GM12878 (cell line): ENCODE data around the gene HMCN1. TPM values are rescaled to one million over a fixed set of nuclear protein-coding genes. Genes with fewer than 3 reads are reported as not detected.

Source experiments
- ATAC-seq: fragments of 200-7000 bp; cut with Tn5 transposase; 3 replicates; pipeline ENCODE4 v1.9.1; 2020; ENCODE audit warnings: mild to moderate bottlenecking, moderate library complexity
- BruUV-seq: library from RNA; stranded (reverse); fragments of 400-500 nt; replicated peaks from 2 replicates; lab custom pipeline; 2021; lab: Mats Ljungman, UMichigan
- CTCF ChIA-PET: fragments of 300-600 bp; sonication (Branson Sonifier 250); formaldehyde crosslinking; extraction: SDS; loops from one replicate; lab custom pipeline; 2021; ENCODE audit warnings: inconsistent platforms; lab: Yijun Ruan, JAX
- POLR2A ChIA-PET: fragments of 350-600 bp; formaldehyde crosslinking; extraction: SDS; loops from one replicate; lab custom pipeline; 2021; ENCODE audit warnings: inconsistent platforms; lab: Charles Lee
- RAD21 ChIA-PET: fragments of 300-600 bp; sonication (Branson Sonifier 250); formaldehyde crosslinking; loops from one replicate; lab custom pipeline; 2023; ENCODE audit warnings: antibody characterized with exemption; ENCODE audit not compliant: unreplicated experiment; lab: Charles Lee
- SMC1A ChIA-PET: fragments of 300-600 bp; sonication (Branson Sonifier 250); formaldehyde crosslinking; loops from one replicate; lab custom pipeline; 2023; ENCODE audit not compliant: unreplicated experiment, uncharacterized antibody; lab: Charles Lee
- DNase-seq: peaks from one replicate; pipeline ENCODE4 v3.0.0-alpha.2; 2011; ENCODE audit warnings: low read depth, low spot score
- FAIRE-seq: peaks from 3 replicates; lab custom pipeline; 2011; peaks lifted over from hg19 to GRCh38; lab: Jason Lieb, UNC
- H2AFZ ChIP-seq: 2 replicates; pipeline ENCODE4 v1.6.0; 2011; ENCODE audit warnings: low read depth, low read length, control low read depth; ENCODE audit not compliant: control insufficient read depth
- H3K27ac ChIP-seq: 2 replicates; pipeline ENCODE4 v1.5.1; 2011; ENCODE audit warnings: control low read depth; ENCODE audit not compliant: control insufficient read depth, insufficient read depth
- H3K27me3 ChIP-seq, 2 experiments: replicated peaks in 1 of 2; 2 replicates each; pipeline versions ENCODE4 v1.6.0 to v1.6.1; 2011; ENCODE audit warnings: low read length in 1 of 2; ENCODE audit not compliant: control insufficient read depth in 2 of 2, insufficient read depth in 2 of 2
- H3K36me3 ChIP-seq, 2 experiments: 2 replicates each; pipeline ENCODE4 v1.5.1; 2011; ENCODE audit warnings: low read length in 1 of 2; ENCODE audit not compliant: control insufficient read depth in 2 of 2, insufficient read depth in 2 of 2
- H3K4me1 ChIP-seq: 2 replicates; pipeline ENCODE4 v1.6.1; 2011; ENCODE audit warnings: mild to moderate bottlenecking, low read length, moderate library complexity, mixed read lengths; ENCODE audit not compliant: control insufficient read depth, insufficient read depth
- H3K4me2 ChIP-seq: 2 replicates; pipeline ENCODE4 v1.6.0; 2011; ENCODE audit warnings: control low read depth; ENCODE audit not compliant: control insufficient read depth, insufficient read depth
- H3K4me3 ChIP-seq: fragments of 200-600 bp; sonication (generic); 2 replicates; pipeline ENCODE4 v1.5.1; 2016
- H3K79me2 ChIP-seq: 2 replicates; pipeline ENCODE4 v1.6.0; 2011; ENCODE audit warnings: low read length; ENCODE audit not compliant: control insufficient read depth, insufficient read depth
- H3K9ac ChIP-seq: 2 replicates; pipeline ENCODE4 v1.8.0; 2011; ENCODE audit warnings: low read length, control low read depth, mixed read lengths; ENCODE audit not compliant: control insufficient read depth, insufficient read depth
- H3K9me3 ChIP-seq: replicated peaks from 3 replicates; pipeline ENCODE4 v1.5.1; 2011; ENCODE audit warnings: mild to moderate bottlenecking, low read length; ENCODE audit not compliant: control insufficient read depth, insufficient read depth
- H4K20me1 ChIP-seq: 2 replicates; pipeline ENCODE4 v1.6.0; 2011; ENCODE audit not compliant: control insufficient read depth, insufficient read depth
- BCL3 ChIP-seq: IDR thresholded peaks from 2 replicates; pipeline ENCODE4 v1.6.1; 2011; ENCODE audit warnings: borderline replicate concordance, low read depth, mild to moderate bottlenecking, moderate library complexity, low read length; ENCODE audit not compliant: insufficient read depth, poor library complexity, severe bottlenecking
- CREB1 ChIP-seq: IDR thresholded peaks from 2 replicates; pipeline ENCODE4 v1.6.1; 2012; ENCODE audit warnings: low read depth, mild to moderate bottlenecking, inconsistent platforms
- E2F8 ChIP-seq: fragments of 450-650 bp; IDR thresholded peaks from 2 replicates; pipeline ENCODE4 v1.6.1; 2018; ENCODE audit warnings: mild to moderate bottlenecking, low read depth, moderate library complexity; ENCODE audit not compliant: partially characterized antibody
- JUNB ChIP-seq: IDR thresholded peaks from 2 replicates; pipeline ENCODE4 v1.6.1; 2016; ENCODE audit warnings: antibody characterized with exemption, mild to moderate bottlenecking
- KAT2A ChIP-seq: conservative IDR thresholded peaks from 2 replicates; pipeline ENCODE4 v1.6.1; 2011; ENCODE audit warnings: low read depth, low read length; ENCODE audit not compliant: control insufficient read depth
- MAX ChIP-seq: IDR thresholded peaks from 2 replicates; pipeline ENCODE4 v1.6.1; 2012; ENCODE audit warnings: low read depth, low read length, improper control_type of control experiment
- MTA2 ChIP-seq: fragments of 450-650 bp; IDR thresholded peaks from 2 replicates; pipeline ENCODE4 v1.6.1; 2016; ENCODE audit warnings: low read depth, mild to moderate bottlenecking, moderate library complexity
- NFXL1 ChIP-seq: fragments of 450-650 bp; IDR thresholded peaks from 2 replicates; pipeline ENCODE4 v1.6.1; 2017; ENCODE audit warnings: antibody characterized with exemption, mild to moderate bottlenecking, borderline replicate concordance
- NR2C1 ChIP-seq: fragments of 450-650 bp; IDR thresholded peaks from 2 replicates; pipeline ENCODE4 v1.6.1; 2017; ENCODE audit warnings: antibody characterized with exemption, mild to moderate bottlenecking, moderate library complexity
- SREBF1 ChIP-seq: IDR thresholded peaks from 2 replicates; pipeline ENCODE4 v1.6.1; 2012; ENCODE audit warnings: mild to moderate bottlenecking, low read length
- TCF7 ChIP-seq: IDR thresholded peaks from 2 replicates; pipeline ENCODE4 v1.6.1; 2014; ENCODE audit warnings: antibody characterized with exemption, borderline replicate concordance
- ZBTB11 ChIP-seq: fragments of 450-650 bp; formaldehyde crosslinking; IDR thresholded peaks from 2 replicates; pipeline ENCODE4 v1.5.0; 2022; ENCODE audit warnings: mild to moderate bottlenecking, missing genetic modification characterization
- WGBS: methylation state at CpG from one replicate; pipeline ENCODE4 v1.1.6; 2016; ENCODE audit warnings: low lambda C conversion rate; ENCODE audit not compliant: insufficient replicate concordance, insufficient coverage; ENCODE audit errors: missing lambda C conversion rate; 5-methylcytosine and 5-hydroxymethylcytosine counted together
- in situ Hi-C: fragments of 300-500 bp; cut with MboI; formaldehyde crosslinking; loops from 9 replicates; pipeline ENCODE4 v1.14.3; 2018; ENCODE audit warnings: mixed read lengths
- intact Hi-C: fragments of 100-400 bp; cut with micrococcal nuclease; formaldehyde crosslinking; loops from one replicate; pipeline ENCODE4 v1.14.2; 2022; ENCODE audit not compliant: unreplicated experiment
- polyA plus RNA-seq, 11 experiments: library from polyadenylated mRNA; depleted of rRNA in 4 of 11; unstranded in 6 of 11; stranded (reverse) in 5 of 11; fragments of >200 nt; fragmentation: Nextera tagmentation in 4 of 11; fragmentation: Illumina TruSeq in 1 of 11; extraction: Ambion mirVana in 4 of 11; extraction: Trizol in 1 of 11; gene quantifications; 1 replicate in 1 of 11; 2 replicates in 10 of 11; pipeline versions ENCODE4 v1.2.1 to v1.2.3, GENCODE V29; 2011 to 2016; ENCODE audit warnings: inconsistent platforms in 2 of 11, missing spikeins in 2 of 11, low read depth in 1 of 11
- total RNA-seq, 4 experiments: library from RNA; depleted of rRNA in 3 of 4; stranded (reverse); fragments of >200 nt in 3 of 4; fragmentation: Illumina TruSeq in 1 of 4; extraction: Trizol in 1 of 4; gene quantifications; 2 replicates each; pipeline versions ENCODE4 v1.2.1 to v1.2.3, GENCODE V29; 2013 to 2021

Gene HMCN1
- total and polyA plus RNA-seq, 10 of the 15 experiments (the other 5 are each of a cell fraction or from before 2014, with no cell fraction given) = under 0.01 to 0.07 TPM; not detected in 8

- no peak for TF ChIP-seq E2F8
- TF ChIP-seq, all 136 proteins: peak for 0
Measured at GRCh38 chr1:185767508-185768120, 33.4 kb downstream of the HMCN1 start (continued).

- RAD21 ChIA-PET = no interaction called here
- in situ Hi-C loops = no loop called here
- 63% methylated on average over 3 of the region's 3 CpGs for WGBS
- Histone ChIP-seq H3K4me3 (no peak overlapping the region), H3K4me2 (no peak overlapping the region), H3K9me3 (no peaks in the 10 kb centered on the region), H2AFZ (no peak overlapping the region), H3K36me3 (no peaks in the 10 kb centered on the region), H4K20me1 (no peaks in the 10 kb centered on the region), H3K4me1 (no peaks in the 10 kb centered on the region), H3K27me3 (no peaks in the 10 kb centered on the region), H3K27ac (no peak overlapping the region), H3K9ac (no peak overlapping the region), H3K79me2 (no peaks in the 10 kb centered on the region)
- SMC1A ChIA-PET = no interaction called here
- BruUV-seq = no TSS peak
- FAIRE-seq (no peak), ATAC-seq (no peak), DNase-seq (no peak)
- intact Hi-C loops = no loop called here
- CTCF ChIA-PET = no interaction called here
- POLR2A ChIA-PET = no interaction called here
- TF ChIP-seq MTA2 (no peak), MAX (no peak), KAT2A (no peak), BCL3 (no peak), CREB1 (no peak), ZBTB11 (CRISPR knock-in tag) (no peak), NR2C1 (no peak), TCF7 (no peak), SREBF1 (no peak), JUNB (no peak), NFXL1 (no peak)
Measured at GRCh38 chr1:185768371-185768770, 34.2 kb downstream of the HMCN1 start.
